MM.1S (cell line): ENCODE results near the gene KCND2.

ENCODE experiments used
- DNase-seq: peaks from one replicate; pipeline ENCODE4 v3.0.0-alpha.2; 2015
- H2AFZ ChIP-seq: fragments of 300-600 bp; sonication (generic); 2 replicates; pipeline ENCODE4 v1.6.0; 2016; ENCODE audit warnings: antibody characterized with exemption, low read length
- H3F3A ChIP-seq: fragments of 300-600 bp; sonication (generic); 2 replicates; pipeline ENCODE4 v1.6.1; 2016; ENCODE audit warnings: mild to moderate bottlenecking, antibody characterized with exemption, low read length, moderate library complexity, mixed read lengths; ENCODE audit not compliant: insufficient read depth
- H3K27ac ChIP-seq: fragments of 300-600 bp; sonication (generic); 2 replicates; pipeline ENCODE4 v1.5.1; 2016; ENCODE audit warnings: mild to moderate bottlenecking, low read length
- H3K27me3 ChIP-seq: fragments of 300-600 bp; sonication (generic); replicated peaks from 2 replicates; pipeline ENCODE4 v1.6.0; 2016; ENCODE audit warnings: low read length; ENCODE audit not compliant: insufficient read depth
- H3K36me3 ChIP-seq: fragments of 300-600 bp; sonication (generic); replicated peaks from 2 replicates; pipeline ENCODE4 v1.6.1; 2016; ENCODE audit warnings: mild to moderate bottlenecking, low read length, mixed read lengths; ENCODE audit not compliant: insufficient read depth
- H3K4me1 ChIP-seq: fragments of 300-600 bp; sonication (generic); 2 replicates; pipeline ENCODE4 v1.6.1; 2016; ENCODE audit warnings: low read length, mixed read lengths
- H3K4me2 ChIP-seq: fragments of 300-600 bp; sonication (generic); 2 replicates; pipeline ENCODE4 v1.6.0; 2016; ENCODE audit warnings: low read depth, low read length
- H3K4me3 ChIP-seq: fragments of 300-600 bp; sonication (generic); 2 replicates; pipeline ENCODE4 v1.5.1; 2016; ENCODE audit warnings: low read length, mixed read lengths
- H3K79me2 ChIP-seq: fragments of 300-600 bp; sonication (generic); 2 replicates; pipeline ENCODE4 v1.6.1; 2016; ENCODE audit warnings: mixed run types, low read length, mixed read lengths
- H3K9ac ChIP-seq: fragments of 300-600 bp; sonication (generic); 2 replicates; pipeline ENCODE4 v1.6.1; 2016; ENCODE audit warnings: low read length, mixed read lengths
- H3K9me2 ChIP-seq: fragments of 300-600 bp; sonication (generic); replicated peaks from 2 replicates; pipeline ENCODE4 v1.6.1; 2016; ENCODE audit warnings: mild to moderate bottlenecking, low read length, mixed read lengths; ENCODE audit not compliant: insufficient read depth
- H3K9me3 ChIP-seq: fragments of 300-600 bp; sonication (generic); replicated peaks from 2 replicates; pipeline ENCODE4 v1.6.1; 2016; ENCODE audit warnings: mild to moderate bottlenecking, low read length, mixed read lengths; ENCODE audit not compliant: insufficient read depth
- H4K20me1 ChIP-seq: fragments of 300-600 bp; sonication (generic); 2 replicates; pipeline ENCODE4 v1.6.1; 2016; ENCODE audit warnings: mild to moderate bottlenecking, low read length, moderate library complexity, mixed read lengths; ENCODE audit not compliant: insufficient read depth
- EZH2 ChIP-seq: fragments of 300-600 bp; sonication (generic); optimal IDR thresholded peaks from 2 replicates; pipeline ENCODE3; 2017; ENCODE audit warnings: low read depth, mild to moderate bottlenecking, antibody characterized with exemption, low read length, mixed read lengths
- EZH2phosphoT487 ChIP-seq: fragments of 300-600 bp; sonication (generic); IDR thresholded peaks from 2 replicates; pipeline ENCODE4 v1.6.1; 2018; ENCODE audit warnings: antibody characterized with exemption, low read length
- TF ChIP-seq, protein P1 (sequence below): fragments of 300-600 bp; sonication (generic); IDR thresholded peaks from 2 replicates; pipeline ENCODE4 v1.5.1; 2016; ENCODE audit warnings: antibody characterized with exemption, low read length, mixed read lengths

KCND2 gene

DNA sequence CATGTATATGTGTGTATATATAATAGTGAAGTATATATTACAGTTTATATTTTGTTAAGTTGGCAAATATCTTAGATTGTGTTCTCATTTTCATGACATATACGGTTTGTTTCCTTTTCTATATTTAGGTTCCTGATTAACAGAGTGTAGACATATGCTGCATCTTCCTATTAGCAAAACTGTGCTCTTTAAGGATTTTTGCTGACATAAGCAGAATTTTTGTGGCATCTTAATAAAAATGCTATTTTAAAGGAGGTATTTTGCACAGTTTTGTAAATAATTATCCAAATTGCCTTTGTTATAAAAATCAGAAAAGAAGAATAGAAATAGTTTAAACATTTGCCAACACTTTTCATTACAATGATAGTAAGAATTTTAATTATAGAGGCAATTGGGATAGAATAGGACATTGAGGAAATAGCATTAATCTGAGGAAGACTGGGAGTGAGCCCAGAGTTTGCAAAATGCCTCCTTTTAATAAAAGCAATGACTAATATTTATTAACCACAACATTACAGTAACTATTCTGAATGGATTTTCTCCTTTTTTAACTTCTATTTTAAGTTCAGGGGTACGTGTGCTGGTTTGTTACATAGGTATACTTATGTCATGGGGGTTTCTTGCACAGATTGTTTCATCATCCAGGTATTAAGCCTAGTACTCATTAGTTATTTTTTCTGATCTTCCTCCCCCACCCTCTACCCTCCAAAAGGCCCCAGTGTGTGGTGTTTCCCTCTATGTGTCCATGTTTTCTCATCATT, 38.2 kb downstream of the KCND2 start:
- H3K4me1 ChIP-seq: no peaks in the 10 kb centered on the region
- H3K79me2 ChIP-seq: no peaks in the 10 kb centered on the region
- H3K27me3 ChIP-seq: no peaks in the 10 kb centered on the region
- no peak overlapping the region for H2AFZ ChIP-seq
- no peaks in the 10 kb centered on the region for H4K20me1 ChIP-seq
- TF ChIP-seq EZH2: no peak
- TF ChIP-seq, protein P1, sequence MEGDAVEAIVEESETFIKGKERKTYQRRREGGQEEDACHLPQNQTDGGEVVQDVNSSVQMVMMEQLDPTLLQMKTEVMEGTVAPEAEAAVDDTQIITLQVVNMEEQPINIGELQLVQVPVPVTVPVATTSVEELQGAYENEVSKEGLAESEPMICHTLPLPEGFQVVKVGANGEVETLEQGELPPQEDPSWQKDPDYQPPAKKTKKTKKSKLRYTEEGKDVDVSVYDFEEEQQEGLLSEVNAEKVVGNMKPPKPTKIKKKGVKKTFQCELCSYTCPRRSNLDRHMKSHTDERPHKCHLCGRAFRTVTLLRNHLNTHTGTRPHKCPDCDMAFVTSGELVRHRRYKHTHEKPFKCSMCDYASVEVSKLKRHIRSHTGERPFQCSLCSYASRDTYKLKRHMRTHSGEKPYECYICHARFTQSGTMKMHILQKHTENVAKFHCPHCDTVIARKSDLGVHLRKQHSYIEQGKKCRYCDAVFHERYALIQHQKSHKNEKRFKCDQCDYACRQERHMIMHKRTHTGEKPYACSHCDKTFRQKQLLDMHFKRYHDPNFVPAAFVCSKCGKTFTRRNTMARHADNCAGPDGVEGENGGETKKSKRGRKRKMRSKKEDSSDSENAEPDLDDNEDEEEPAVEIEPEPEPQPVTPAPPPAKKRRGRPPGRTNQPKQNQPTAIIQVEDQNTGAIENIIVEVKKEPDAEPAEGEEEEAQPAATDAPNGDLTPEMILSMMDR: no peak
- TF ChIP-seq EZH2phosphoT487: no peak
- DNase-seq: peak; percentile 39
- no peaks in the 10 kb centered on the region for H3K36me3 ChIP-seq
- no peak overlapping the region for H3K9ac ChIP-seq
- no peaks in the 10 kb centered on the region for H3F3A ChIP-seq
- H3K27ac ChIP-seq: no peak overlapping the region
- no peak overlapping the region for H3K4me3 ChIP-seq
- H3K9me2 ChIP-seq: no peaks in the 10 kb centered on the region
- H3K4me2 ChIP-seq: no peak overlapping the region
- no peaks in the 10 kb centered on the region for H3K9me3 ChIP-seq

DNA sequence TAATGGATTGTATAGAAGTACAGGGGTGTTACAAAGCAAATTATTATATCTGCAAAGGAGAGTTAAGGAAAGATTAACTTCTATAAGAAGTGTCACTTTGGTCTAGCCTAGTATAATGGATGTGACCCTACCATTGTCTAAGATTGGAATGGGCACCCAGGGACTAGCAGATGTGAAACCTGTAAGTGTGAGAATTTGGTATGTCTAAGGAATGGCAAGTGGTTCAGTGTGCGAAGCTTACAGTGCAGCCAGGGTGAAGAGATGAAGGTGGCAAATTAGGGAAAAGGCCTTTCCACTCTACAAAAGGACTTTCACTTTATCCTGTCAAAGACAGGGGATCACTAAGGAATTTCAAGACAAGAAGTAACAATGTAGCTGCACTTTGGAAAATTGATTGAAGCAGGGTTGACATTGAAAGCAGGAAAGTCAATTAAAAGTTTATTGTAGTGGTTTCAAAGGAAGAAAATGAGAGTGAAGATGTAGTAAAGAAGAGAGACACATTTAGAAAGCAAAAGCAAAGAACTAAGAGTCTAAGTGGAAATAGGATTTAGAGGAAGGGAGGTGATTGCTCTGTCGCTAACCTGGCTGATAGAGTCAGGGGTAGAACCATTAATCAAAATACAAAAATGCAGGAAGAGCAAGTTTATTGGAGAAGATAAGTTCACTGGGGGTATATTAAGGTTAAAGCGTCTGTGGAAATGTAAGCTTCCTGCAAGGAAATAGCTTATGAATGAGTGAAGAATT, 47.4 kb downstream of the KCND2 start:
- no peaks in the 10 kb centered on the region for H4K20me1 ChIP-seq
- no peak overlapping the region for H3K4me2 ChIP-seq
- H3K4me3 ChIP-seq: no peak overlapping the region
- H3K4me1 ChIP-seq: no peaks in the 10 kb centered on the region
- no peak overlapping the region for H3K9ac ChIP-seq
- no peaks in the 10 kb centered on the region for H3F3A ChIP-seq
- no peaks in the 10 kb centered on the region for H3K27me3 ChIP-seq
- no peak overlapping the region for H2AFZ ChIP-seq
- no peaks in the 10 kb centered on the region for H3K9me2 ChIP-seq
- no peak overlapping the region for H3K27ac ChIP-seq
- H3K9me3 ChIP-seq: no peaks in the 10 kb centered on the region
- DNase-seq: no peak
- no peaks in the 10 kb centered on the region for H3K36me3 ChIP-seq
- no peaks in the 10 kb centered on the region for H3K79me2 ChIP-seq
- TF ChIP-seq, protein P1: no peak
- TF ChIP-seq EZH2 (no peak), EZH2phosphoT487 (no peak)

DNA sequence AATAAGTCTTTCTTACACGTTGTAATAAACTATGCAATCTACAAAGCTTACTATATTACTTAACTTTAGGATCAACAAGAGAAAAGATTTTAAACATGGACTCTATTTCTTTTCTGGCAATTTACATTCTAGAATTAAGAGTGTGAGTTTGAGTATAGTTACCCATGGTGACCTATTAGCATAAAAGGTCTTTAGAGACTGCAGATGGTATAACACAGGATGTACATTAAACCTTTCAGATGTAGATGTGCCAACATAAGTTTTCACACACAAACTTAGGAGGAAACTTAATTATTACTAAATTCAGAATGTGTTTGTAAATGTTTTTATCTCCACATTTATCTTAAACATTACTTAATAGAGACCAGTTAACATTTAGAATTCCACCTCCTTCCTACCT, 54.1 kb downstream of the KCND2 start:
- Histone ChIP-seq H3K79me2 (no peaks in the 10 kb centered on the region), H3K27ac (no peak overlapping the region), H3K4me1 (no peaks in the 10 kb centered on the region), H3K9ac (no peak overlapping the region), H3K4me2 (no peak overlapping the region), H2AFZ (no peak overlapping the region), H4K20me1 (no peaks in the 10 kb centered on the region), H3F3A (no peaks in the 10 kb centered on the region), H3K27me3 (no peaks in the 10 kb centered on the region), H3K9me2 (no peaks in the 10 kb centered on the region), H3K36me3 (no peaks in the 10 kb centered on the region), H3K9me3 (no peaks in the 10 kb centered on the region), H3K4me3 (no peak overlapping the region)
- TF ChIP-seq, protein P1: no peak
- TF ChIP-seq EZH2 (no peak), EZH2phosphoT487 (no peak)
- no peak for DNase-seq
